Measurements from ENCODE around the gene ZSWIM6.

The ZSWIM6 gene

DNA sequence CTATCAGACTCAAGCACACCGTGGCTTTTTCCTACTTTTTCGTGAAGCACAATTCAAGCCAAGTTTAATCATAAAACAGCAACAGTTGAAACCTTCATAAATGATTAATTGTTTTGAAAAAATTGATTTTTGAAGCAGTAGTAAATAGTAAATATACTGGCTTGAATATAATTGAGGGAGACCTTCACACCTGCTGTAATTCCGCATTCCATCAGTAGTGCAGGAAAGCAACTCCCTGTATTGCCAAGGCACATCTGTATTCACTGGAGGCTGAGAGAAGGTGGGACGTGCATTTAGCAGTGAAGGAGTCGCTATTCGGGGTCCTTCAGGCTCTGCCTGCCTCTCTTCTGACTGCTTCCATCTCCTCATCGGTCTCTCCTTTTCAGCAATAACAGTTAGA lies 203.8 kb downstream of the ZSWIM6 start:
- no peak for TF ChIP-seq CTCF (IDR thresholded peaks at IDR 0.05)

DNA sequence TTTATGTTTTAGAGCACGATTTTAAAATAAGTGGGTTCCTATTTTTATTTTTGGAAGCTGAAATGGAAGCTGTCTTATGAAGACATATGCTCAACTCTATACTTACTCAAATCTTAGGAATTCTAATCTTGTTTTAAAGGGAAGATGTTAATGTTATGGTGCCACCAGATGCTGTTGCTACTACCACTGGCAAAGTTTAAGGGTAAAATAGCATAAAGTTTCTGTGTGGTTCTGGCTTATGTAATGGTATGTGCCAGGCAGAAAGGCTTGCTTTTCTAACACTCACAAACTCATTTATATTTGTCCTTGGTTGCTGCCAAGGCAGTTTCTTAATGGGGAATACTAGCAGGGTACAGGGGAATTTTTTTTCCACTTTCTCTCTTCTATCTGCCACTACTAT lies 204.9 kb downstream of the ZSWIM6 start:
- no peak for TF ChIP-seq CTCF (IDR thresholded peaks at IDR 0.05)

DNA sequence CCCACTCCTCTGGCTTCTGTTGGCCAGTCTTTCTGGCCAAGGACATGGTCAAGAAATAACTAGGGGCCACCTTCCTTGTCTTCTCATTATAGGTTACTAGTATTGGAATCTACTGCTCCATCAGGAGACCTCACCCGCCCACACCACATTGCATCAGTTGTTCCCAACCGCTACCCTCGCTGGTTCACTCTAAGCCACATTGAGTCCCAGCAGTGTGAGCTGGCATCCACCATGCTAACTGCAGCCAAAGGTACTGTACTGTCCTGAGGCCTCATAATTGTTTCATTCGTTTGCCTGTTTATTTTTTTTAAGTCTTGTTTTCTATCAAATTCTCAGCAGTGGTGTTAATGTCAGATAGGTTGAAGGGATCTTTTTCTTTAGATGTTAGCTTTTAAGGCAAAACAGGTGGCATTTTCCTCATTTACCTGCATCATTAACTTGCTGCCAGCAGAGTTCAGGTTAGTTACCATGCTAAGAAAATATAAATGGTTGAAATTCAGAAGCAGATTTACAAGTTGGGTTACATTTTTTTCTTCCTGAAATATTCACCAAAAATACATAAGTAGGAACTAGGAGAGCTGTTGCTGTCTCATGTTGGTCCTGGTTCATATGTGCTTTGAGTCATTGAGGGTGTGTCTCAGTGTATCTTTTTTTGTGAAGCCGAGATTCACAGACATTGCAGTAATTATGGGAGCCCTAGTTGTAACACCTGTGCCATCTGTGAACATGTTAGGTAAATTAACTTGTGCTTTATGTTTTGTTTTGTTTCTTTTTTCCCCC lies 206.9 kb downstream of the ZSWIM6 start:
- TF ChIP-seq CTCF (IDR thresholded peaks at IDR 0.05): no peak

DNA sequence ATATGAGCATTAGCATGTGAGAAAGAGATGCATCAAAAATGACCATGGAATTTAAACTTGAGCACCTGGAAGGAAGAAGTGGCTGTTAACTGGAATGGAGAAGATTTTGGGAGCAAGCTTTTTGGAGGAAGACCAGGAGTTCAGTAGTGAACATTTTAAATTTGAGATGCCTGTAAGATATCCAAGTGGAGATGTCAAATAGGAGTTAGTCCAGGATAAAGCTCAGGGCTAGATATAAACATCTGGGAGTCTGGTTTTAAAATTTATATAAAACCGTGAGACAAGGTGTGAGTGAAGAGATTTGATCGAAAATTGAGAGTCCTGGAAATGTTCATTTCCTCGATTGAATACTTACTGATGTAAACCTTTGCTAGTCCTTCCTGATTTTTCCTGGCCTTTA lies 217.5 kb downstream of the ZSWIM6 start:
- no peak for TF ChIP-seq CTCF (IDR thresholded peaks at IDR 0.05)

- TF ChIP-seq CTCF (IDR thresholded peaks at IDR 0.05): no peak
Measured at GRCh38 chr5:61551637-61552313, 219.7 kb downstream of the ZSWIM6 start.

DNA sequence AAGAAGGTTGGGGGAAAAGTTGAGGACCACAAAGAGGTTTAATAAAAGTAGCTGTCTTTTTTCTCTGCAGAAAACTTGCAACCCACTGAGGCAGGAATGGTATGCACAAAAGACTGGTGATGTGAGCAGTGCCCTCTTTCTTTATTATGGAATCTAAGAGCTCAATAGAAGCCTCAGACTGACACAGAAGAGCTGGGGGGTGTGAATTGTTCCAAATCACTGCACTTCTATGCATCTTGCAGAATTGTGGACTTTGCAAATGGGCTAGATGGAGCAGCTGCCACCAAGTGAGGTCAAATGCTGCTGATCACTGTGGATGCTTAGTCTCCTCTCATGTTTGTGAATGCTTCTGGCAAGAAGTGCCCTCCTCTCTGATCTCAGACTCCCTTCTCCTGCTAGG lies 227.1 kb downstream of the ZSWIM6 start:
- TF ChIP-seq CTCF (IDR thresholded peaks at IDR 0.05): no peak

GRCh38 chr5:61559722-61560121 lies 227.7 kb downstream of the ZSWIM6 start:
- no peak for TF ChIP-seq CTCF (IDR thresholded peaks at IDR 0.05)
